ENCODE results near the gene MYO18B.

DNA sequence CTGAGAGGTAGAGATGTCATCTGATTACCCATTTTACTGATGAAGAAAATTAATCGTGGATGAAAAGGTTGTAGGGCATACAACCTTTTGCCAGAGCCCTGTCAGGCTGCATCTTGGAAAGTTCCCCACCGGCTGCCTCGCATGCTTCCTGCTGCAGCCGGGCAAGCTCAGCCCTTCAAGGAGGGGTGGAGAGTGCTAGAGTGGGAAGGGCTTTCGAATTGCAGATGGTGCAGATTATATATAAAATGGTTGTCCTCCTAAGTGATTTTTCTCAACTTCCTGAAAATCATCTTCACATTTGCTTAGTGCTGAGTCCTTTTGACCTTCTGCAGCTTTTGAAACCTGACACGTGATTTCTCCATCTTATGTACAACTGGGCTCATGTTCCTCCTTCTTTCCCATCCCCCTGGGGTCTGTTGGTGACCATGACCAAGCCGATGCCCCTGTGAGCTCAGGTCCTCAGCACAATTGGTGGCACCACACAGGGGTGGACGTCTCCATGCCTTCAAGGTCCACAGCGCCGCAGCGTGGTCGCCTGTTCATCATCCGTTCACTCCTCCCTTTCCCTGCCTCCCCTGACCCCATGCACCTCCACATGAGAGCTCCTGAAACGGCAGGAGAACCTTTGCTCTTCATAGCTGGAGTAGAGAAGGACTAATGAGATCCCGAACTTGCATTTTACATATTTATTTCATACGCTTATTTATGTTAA lies 47.6 kb upstream of the MYO18B start:
- TF ChIP-seq, protein P1, sequence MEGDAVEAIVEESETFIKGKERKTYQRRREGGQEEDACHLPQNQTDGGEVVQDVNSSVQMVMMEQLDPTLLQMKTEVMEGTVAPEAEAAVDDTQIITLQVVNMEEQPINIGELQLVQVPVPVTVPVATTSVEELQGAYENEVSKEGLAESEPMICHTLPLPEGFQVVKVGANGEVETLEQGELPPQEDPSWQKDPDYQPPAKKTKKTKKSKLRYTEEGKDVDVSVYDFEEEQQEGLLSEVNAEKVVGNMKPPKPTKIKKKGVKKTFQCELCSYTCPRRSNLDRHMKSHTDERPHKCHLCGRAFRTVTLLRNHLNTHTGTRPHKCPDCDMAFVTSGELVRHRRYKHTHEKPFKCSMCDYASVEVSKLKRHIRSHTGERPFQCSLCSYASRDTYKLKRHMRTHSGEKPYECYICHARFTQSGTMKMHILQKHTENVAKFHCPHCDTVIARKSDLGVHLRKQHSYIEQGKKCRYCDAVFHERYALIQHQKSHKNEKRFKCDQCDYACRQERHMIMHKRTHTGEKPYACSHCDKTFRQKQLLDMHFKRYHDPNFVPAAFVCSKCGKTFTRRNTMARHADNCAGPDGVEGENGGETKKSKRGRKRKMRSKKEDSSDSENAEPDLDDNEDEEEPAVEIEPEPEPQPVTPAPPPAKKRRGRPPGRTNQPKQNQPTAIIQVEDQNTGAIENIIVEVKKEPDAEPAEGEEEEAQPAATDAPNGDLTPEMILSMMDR (IDR thresholded peaks at IDR 0.05; ENCODE audit: low read length), result no peak
- no peak for TF ChIP-seq EZH2 (optimal IDR thresholded peaks at IDR 0.05; ENCODE audit: low read depth, low read length)
